Liver (tissue), 9 donors: ENCODE data around the gene ALK. TPM values are rescaled to one million over a fixed set of nuclear protein-coding genes. Genes with fewer than 3 reads are reported as not detected.

ENCODE experiments used
- DNase-seq: peaks from one replicate; pipeline ENCODE4 v3.0.0-alpha.2; 2017; ENCODE audit warnings: low spot score
- H3K27ac ChIP-seq, 2 donors: one replicate each; pipeline ENCODE4 v1.7.0; 2013; ENCODE audit warnings: inconsistent platforms in 2 of 2, low read length in 2 of 2, control low read depth in 1 of 2, low read depth in 1 of 2, mild to moderate bottlenecking in 1 of 2
- H3K27me3 ChIP-seq, 4 donors: one replicate each; pipeline versions ENCODE4 v1.6.1 to v1.7.0; 2013; ENCODE audit warnings: low read length in 3 of 4, inconsistent platforms in 1 of 4, mild to moderate bottlenecking in 1 of 4, moderate library complexity in 1 of 4; ENCODE audit not compliant: control insufficient read depth in 4 of 4, insufficient read depth in 4 of 4
- H3K36me3 ChIP-seq, 4 donors: one replicate each; pipeline versions ENCODE4 v1.6.1 to v1.7.0; 2013; ENCODE audit warnings: low read length in 3 of 4, mild to moderate bottlenecking in 3 of 4, low read depth in 1 of 4, moderate library complexity in 1 of 4; ENCODE audit not compliant: control insufficient read depth in 4 of 4, insufficient read depth in 3 of 4
- H3K4me1 ChIP-seq, 4 donors: one replicate each; pipeline versions ENCODE4 v1.6.1 to v1.7.0; 2013; ENCODE audit warnings: low read length in 3 of 4, mild to moderate bottlenecking in 3 of 4, moderate library complexity in 1 of 4; ENCODE audit not compliant: control insufficient read depth in 4 of 4, insufficient read depth in 4 of 4
- H3K4me3 ChIP-seq, 3 donors: one replicate each; pipeline versions ENCODE4 v1.6.1 to v1.7.0; 2013; ENCODE audit warnings: low read length in 3 of 3, control low read depth in 1 of 3, low read depth in 1 of 3, mild to moderate bottlenecking in 1 of 3
- H3K9ac ChIP-seq, 2 donors: one replicate each; pipeline ENCODE4 v1.7.0; 2013; ENCODE audit warnings: low read length in 2 of 2, mild to moderate bottlenecking in 2 of 2, moderate library complexity in 2 of 2, control low read depth in 1 of 2, low read depth in 1 of 2
- H3K9me3 ChIP-seq, 4 donors: one replicate each; pipeline versions ENCODE4 v1.6.1 to v1.7.0; 2013; ENCODE audit warnings: low read length in 3 of 4; ENCODE audit not compliant: control insufficient read depth in 4 of 4
- ATF3 ChIP-seq: IDR thresholded peaks from 2 replicates; pipeline ENCODE4 v1.6.1; 2016; ENCODE audit warnings: antibody characterized with exemption
- CTCF ChIP-seq: fragments of 150-350 bp; IDR thresholded peaks from 2 replicates; pipeline ENCODE4 v1.5.1; 2017; ENCODE audit warnings: improper control_type of control experiment, low read depth, low read length; ENCODE audit not compliant: missing input control
- EGR1 ChIP-seq, 2 donors: IDR thresholded peaks; 2 replicates each; pipeline ENCODE4 v1.6.1; 2016 to 2018; ENCODE audit warnings: antibody characterized with exemption in 2 of 2, low read depth in 2 of 2
- FOXA1 ChIP-seq: IDR thresholded peaks from 2 replicates; pipeline ENCODE4 v1.6.1; 2016; ENCODE audit warnings: antibody characterized with exemption
- FOXA2 ChIP-seq: IDR thresholded peaks from 2 replicates; pipeline ENCODE4 v1.6.1; 2016; ENCODE audit warnings: antibody characterized with exemption
- GABPA ChIP-seq, 2 donors: IDR thresholded peaks in 1 of 2; conservative IDR thresholded peaks in 1 of 2; 2 replicates each; pipeline ENCODE4 v1.6.1; 2016; ENCODE audit warnings: antibody characterized with exemption in 2 of 2, mild to moderate bottlenecking in 1 of 2, moderate library complexity in 1 of 2
- HNF4A ChIP-seq, 2 donors: conservative IDR thresholded peaks; 2 replicates each; pipeline ENCODE4 v1.6.1; 2016; ENCODE audit warnings: antibody characterized with exemption in 2 of 2, mild to moderate bottlenecking in 2 of 2
- HNF4G ChIP-seq: IDR thresholded peaks from 2 replicates; pipeline ENCODE4 v1.6.1; 2016; ENCODE audit warnings: antibody characterized with exemption
- JUND ChIP-seq, 2 donors: IDR thresholded peaks; 2 replicates each; pipeline ENCODE4 v1.6.1; 2016; ENCODE audit warnings: antibody characterized with exemption in 2 of 2
- NR2F2 ChIP-seq: IDR thresholded peaks from 2 replicates; pipeline ENCODE4 v1.6.1; 2016; ENCODE audit warnings: antibody characterized with exemption
- RAD21 ChIP-seq, 2 donors: IDR thresholded peaks; 2 replicates each; pipeline ENCODE4 v1.6.1; 2016; ENCODE audit warnings: antibody characterized with exemption in 2 of 2, mild to moderate bottlenecking in 2 of 2
- RXRA ChIP-seq, 2 donors: IDR thresholded peaks; 2 replicates each; pipeline ENCODE4 v1.6.1; 2017 to 2018; ENCODE audit warnings: antibody characterized with exemption in 2 of 2, mild to moderate bottlenecking in 1 of 2
- SP1 ChIP-seq: IDR thresholded peaks from 2 replicates; pipeline ENCODE4 v1.6.1; 2018; ENCODE audit warnings: antibody characterized with exemption, mild to moderate bottlenecking
- TAF1 ChIP-seq: conservative IDR thresholded peaks from 2 replicates; pipeline ENCODE4 v1.6.1; 2016; ENCODE audit warnings: antibody characterized with exemption, mild to moderate bottlenecking
- YY1 ChIP-seq: IDR thresholded peaks from 2 replicates; pipeline ENCODE4 v1.6.1; 2016; ENCODE audit warnings: antibody characterized with exemption, mild to moderate bottlenecking
- ZBTB33 ChIP-seq: IDR thresholded peaks from 2 replicates; pipeline ENCODE4 v1.6.1; 2016; ENCODE audit warnings: antibody characterized with exemption
- polyA plus RNA-seq, 2 donors: library from polyadenylated mRNA; stranded (reverse) in 1 of 2; unstranded in 1 of 2; fragments of 200-250 nt in 1 of 2; fragments of >200 nt in 1 of 2; fragmentation: Nextera tagmentation in 1 of 2; extraction: Ambion mirVana in 1 of 2; gene quantifications; one replicate each; pipeline versions ENCODE4 v1.2.1 to v1.2.3, GENCODE V29; 2013 to 2015
- total RNA-seq, 2 donors: library from RNA; depleted of rRNA; stranded (reverse); fragments of >200 nt; gene quantifications; one replicate each; pipeline ENCODE4 v1.2.3, GENCODE V29; 2014
- TF ChIP-seq, protein P1 (sequence below): IDR thresholded peaks from 2 replicates; pipeline ENCODE4 v1.6.1; 2016; ENCODE audit warnings: antibody characterized with exemption, mild to moderate bottlenecking
- TF ChIP-seq, protein P2 (sequence below): IDR thresholded peaks from 2 replicates; pipeline ENCODE4 v1.6.1; 2016; ENCODE audit warnings: antibody characterized with exemption
- donor health status: healthy.
- donor health status: healthy.
- donor health status: healthy.
- donor health status: healthy.
- donor health status: healthy.

ALK gene
- total and polyA plus RNA-seq, 4 donors = under 0.01 TPM; not detected in 3

GRCh38 chr2:29345236-29345635, 576.1 kb downstream of the ALK start (continued):
- TF ChIP-seq, protein P1, sequence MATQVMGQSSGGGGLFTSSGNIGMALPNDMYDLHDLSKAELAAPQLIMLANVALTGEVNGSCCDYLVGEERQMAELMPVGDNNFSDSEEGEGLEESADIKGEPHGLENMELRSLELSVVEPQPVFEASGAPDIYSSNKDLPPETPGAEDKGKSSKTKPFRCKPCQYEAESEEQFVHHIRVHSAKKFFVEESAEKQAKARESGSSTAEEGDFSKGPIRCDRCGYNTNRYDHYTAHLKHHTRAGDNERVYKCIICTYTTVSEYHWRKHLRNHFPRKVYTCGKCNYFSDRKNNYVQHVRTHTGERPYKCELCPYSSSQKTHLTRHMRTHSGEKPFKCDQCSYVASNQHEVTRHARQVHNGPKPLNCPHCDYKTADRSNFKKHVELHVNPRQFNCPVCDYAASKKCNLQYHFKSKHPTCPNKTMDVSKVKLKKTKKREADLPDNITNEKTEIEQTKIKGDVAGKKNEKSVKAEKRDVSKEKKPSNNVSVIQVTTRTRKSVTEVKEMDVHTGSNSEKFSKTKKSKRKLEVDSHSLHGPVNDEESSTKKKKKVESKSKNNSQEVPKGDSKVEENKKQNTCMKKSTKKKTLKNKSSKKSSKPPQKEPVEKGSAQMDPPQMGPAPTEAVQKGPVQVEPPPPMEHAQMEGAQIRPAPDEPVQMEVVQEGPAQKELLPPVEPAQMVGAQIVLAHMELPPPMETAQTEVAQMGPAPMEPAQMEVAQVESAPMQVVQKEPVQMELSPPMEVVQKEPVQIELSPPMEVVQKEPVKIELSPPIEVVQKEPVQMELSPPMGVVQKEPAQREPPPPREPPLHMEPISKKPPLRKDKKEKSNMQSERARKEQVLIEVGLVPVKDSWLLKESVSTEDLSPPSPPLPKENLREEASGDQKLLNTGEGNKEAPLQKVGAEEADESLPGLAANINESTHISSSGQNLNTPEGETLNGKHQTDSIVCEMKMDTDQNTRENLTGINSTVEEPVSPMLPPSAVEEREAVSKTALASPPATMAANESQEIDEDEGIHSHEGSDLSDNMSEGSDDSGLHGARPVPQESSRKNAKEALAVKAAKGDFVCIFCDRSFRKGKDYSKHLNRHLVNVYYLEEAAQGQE = no peak
- TF ChIP-seq HNF4G (no peak), HNF4A (conservative IDR thresholded peaks at IDR 0.05) (no peak), ZBTB33 (no peak)

DNA sequence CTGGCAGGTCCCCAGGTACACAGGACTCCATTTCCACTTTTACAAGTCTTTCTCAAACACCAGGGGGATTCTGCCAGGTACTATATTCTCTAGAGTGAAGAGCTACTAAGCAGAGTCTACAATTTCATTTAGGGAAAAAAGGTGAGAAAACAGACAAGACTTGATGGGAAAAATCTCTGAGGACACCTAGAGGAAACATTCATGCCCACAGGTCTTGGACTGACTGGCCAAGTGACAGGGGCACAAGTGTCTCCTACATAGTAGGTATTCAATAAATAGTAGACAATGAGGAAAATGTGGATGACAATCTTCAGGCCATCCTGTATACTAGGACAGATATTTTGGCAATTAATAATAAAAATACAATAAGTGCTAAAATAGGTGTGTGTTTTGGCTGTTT, 577.6 kb downstream of the ALK start:
- no peak for DNase-seq
- Histone ChIP-seq H3K9me3 (no peaks in the 10 kb centered on the region), H3K4me3 (no peak overlapping the region), H3K4me1 (no peaks in the 10 kb centered on the region), H3K27me3 (peaks cover 0 to 3% (median 0%) of the 10 kb centered on the region in 4 donors), H3K9ac (no peak overlapping the region), H3K36me3 (no peaks in the 10 kb centered on the region), H3K27ac (no peak overlapping the region)
- TF ChIP-seq JUND (IDR thresholded peaks at IDR 0.05) = no peak
- TF ChIP-seq TAF1 = no peak
- no peak for TF ChIP-seq RXRA (IDR thresholded peaks at IDR 0.05)
- TF ChIP-seq HNF4G = no peak
- TF ChIP-seq ATF3 = no peak
- no peak for TF ChIP-seq EGR1 (IDR thresholded peaks at IDR 0.05; ENCODE audit: low read depth in 2 of 2)
- TF ChIP-seq SP1 = no peak
- no peak for TF ChIP-seq YY1
- TF ChIP-seq, protein P1 = no peak
- no peak for TF ChIP-seq FOXA1
- no peak for TF ChIP-seq ZBTB33
- TF ChIP-seq HNF4A (conservative IDR thresholded peaks at IDR 0.05) = no peak
- no peak for TF ChIP-seq NR2F2
- no peak for TF ChIP-seq CTCF
- TF ChIP-seq, protein P2, sequence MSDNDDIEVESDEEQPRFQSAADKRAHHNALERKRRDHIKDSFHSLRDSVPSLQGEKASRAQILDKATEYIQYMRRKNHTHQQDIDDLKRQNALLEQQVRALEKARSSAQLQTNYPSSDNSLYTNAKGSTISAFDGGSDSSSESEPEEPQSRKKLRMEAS = no peak
- TF ChIP-seq RAD21 (IDR thresholded peaks at IDR 0.05) = no peak
- TF ChIP-seq GABPA (IDR thresholded peaks at IDR 0.05 in 1 of 2, conservative IDR thresholded peaks at IDR 0.05 in 1 of 2) = no peak
- no peak for TF ChIP-seq FOXA2
